HG02571 (cell line): ENCODE data around the gene LRTM2.
"Not testable (repeated sequence)": the region's sequence is repeated elsewhere in the genome, so short reads cannot be mapped to it uniquely, and the experiment has no call there.

Experiments
- ATAC-seq: cut with Tn5 transposase; IDR thresholded peaks from one replicate; pipeline ENCODE4 v1.9.1; 2021; ENCODE audit warnings: mild to moderate bottlenecking, moderate library complexity; ENCODE audit not compliant: unreplicated experiment

The LRTM2 gene

GRCh38 chr12:1811281-1811947 lies 9.0 kb upstream of the LRTM2 start:
- ATAC-seq, result no peak

- no peak for ATAC-seq
These were observed 8.4 kb upstream of the LRTM2 start for GRCh38 chr12:1811948-1812291.

DNA sequence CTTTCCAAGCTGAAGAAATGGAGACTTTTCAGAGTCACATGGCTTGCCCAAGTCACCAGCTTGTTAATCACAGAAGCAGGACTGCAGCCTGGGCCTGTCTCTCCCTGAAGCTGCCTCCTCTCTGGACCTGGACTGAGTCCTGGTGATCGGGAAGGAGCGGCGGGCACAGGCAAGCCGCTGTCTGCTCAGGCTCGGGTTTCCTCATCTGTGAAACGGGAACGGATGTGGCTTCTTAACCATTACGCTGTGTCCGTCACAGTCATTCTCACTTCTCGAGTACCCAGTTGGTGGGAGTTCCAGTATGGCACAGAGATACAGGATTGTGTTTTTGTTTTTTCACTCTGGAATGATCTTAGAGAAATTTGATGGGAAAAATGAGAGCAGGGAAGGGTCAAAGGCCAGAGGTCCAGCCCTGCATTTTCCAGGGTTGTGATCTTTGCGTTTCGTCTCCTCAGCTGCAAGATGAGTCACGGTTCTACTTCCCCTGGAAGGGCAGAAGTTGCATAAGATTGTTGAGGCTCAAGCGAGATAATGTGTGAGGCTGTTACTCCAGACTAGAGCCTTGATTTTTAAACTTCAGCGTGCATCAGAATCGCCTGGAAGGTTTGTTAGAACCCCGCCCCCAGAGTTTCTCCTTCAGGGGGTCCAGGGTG lies 7.6 kb upstream of the LRTM2 start:
- ATAC-seq, result no peak

- no peak for ATAC-seq
These were observed 6.1 kb upstream of the LRTM2 start for GRCh38 chr12:1814266-1814665.

- ATAC-seq, result no peak
These were observed 5.3 kb upstream of the LRTM2 start for GRCh38 chr12:1815108-1815507.

DNA sequence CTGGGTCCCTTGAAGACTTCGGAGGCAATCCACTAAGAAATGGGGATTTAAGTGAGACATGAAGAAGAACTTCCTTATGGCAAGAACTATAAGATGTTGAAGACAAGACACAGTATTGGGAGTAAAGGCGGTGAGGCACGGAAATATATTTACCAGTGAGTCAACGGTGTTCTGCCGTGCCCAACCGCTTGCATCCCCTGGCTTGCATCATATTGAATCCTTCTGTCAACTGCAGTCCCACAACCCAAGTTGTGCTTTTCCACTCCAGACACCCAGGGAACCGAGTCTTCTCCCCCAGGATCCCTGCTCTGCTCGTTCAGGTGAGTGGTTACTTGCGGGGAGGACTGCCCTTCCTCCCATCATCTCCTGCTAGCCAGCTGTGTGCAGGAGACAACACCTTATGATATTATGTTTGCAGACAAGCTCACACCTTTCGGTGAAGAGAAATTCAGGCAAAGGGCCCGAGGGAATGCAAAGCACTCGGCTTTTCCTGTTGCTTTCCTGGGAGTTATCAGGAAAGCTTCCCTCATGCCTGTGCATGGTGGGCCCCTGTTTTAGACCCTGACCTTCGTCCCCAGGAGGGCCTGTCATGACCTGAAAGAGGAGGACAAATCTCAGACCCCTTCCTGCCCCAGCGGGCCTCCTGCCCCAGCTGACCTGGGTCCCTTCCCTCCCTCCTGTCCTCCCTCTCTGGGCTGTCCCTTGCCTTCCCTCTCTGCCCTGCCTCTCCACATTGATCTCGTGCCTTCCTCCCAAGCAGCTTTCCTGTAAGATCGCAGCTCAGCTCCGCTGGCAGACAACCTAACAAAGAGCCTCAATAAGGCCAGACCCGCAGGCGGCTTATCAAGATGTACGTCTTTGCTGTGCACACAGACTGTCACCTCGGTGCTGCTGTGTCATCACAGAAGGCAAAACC lies 4.3 kb upstream of the LRTM2 start:
- no peak for ATAC-seq

GRCh38 chr12:1816730-1817348 lies 3.5 kb upstream of the LRTM2 start:
- ATAC-seq, result no peak

GRCh38 chr12:1817928-1818327 lies 2.4 kb upstream of the LRTM2 start:
- ATAC-seq, result not testable (repeated sequence)

- no peak for ATAC-seq
These were observed 1.3 kb upstream of the LRTM2 start for GRCh38 chr12:1819050-1819449.

GRCh38 chr12:1819571-1819970 lies 794 bp upstream of the LRTM2 start:
- no peak for ATAC-seq

DNA sequence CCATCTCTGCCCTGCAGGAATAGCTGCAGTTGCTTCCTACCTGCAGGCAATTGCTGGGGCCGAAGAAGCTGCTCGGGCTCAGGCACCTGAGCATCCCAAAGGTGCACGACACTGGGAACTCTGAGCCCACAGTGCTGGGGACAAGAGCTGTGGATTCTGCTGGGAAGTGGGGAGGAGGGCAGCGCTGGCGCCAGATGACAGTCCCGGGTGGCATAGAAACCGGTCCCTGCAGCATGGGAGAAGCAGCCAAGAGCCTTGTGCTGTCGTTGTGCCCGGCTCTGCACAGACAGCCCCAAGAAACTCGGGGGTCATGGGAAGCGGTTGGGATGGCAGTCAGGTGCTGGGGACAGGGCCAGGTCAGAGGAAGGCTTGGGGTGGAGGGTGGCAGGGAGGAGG lies 529 bp downstream of the LRTM2 start:
- ATAC-seq, result no peak

GRCh38 chr12:1821805-1822204 lies 1.4 kb downstream of the LRTM2 start:
- no peak for ATAC-seq

GRCh38 chr12:1822699-1823098 lies 2.3 kb downstream of the LRTM2 start:
- no peak for ATAC-seq

DNA sequence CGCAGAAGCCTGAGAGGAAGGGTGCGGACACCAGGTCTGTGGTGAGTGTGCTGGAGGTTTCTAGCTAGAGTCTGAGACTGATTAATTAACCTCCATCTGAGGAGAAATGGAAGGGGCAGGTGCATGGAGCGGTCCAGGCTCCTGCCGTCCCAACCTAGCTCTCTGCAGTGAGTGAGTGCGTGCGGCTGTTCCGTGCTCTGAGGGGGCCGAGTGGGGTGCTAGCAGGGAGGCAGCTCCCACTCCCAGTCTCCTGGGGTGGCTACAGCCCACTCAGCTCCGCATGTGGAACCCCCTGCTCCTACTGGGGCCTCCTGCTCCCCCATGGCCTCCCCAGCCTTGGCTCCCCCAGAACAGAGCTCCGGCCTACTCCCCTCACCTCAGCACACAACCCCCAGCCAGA lies 2.9 kb downstream of the LRTM2 start:
- ATAC-seq, result no peak

DNA sequence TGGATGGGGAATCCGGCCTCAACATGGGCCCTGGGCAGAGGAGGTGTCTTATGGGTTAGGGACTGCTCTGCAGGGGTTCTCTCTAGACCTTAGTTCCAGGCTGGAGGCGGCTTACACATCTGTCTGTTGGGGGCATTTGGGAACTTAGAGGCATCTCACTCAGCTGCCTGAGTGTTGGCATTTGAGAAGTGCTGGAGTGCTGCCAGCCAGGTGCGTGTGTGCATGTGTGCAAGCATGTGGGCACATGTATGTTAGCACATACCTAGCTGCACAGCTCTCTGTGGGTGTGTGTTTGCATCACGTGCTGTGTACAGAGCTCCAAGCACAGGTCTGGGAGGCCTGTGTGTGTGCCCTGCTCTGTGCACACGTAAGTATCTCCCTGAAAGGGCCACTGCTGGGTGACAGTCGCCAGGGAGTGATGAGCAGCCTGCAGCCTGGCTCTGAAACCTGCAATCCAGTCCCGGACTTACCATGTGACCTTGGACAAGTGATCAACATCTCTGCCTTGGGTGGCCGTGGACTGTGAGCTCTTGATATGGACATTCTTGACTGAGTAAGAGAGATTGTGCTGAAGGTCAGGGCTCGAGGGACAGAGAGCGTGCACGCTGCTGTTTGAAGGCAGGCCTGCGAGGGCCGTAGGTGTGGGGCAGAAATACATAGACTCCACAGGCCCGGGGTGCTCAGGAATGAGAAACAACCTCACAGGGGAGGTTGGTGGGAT lies 5.2 kb downstream of the LRTM2 start:
- ATAC-seq, result no peak

GRCh38 chr12:1826401-1826800 lies 6.0 kb downstream of the LRTM2 start:
- ATAC-seq, result no peak

DNA sequence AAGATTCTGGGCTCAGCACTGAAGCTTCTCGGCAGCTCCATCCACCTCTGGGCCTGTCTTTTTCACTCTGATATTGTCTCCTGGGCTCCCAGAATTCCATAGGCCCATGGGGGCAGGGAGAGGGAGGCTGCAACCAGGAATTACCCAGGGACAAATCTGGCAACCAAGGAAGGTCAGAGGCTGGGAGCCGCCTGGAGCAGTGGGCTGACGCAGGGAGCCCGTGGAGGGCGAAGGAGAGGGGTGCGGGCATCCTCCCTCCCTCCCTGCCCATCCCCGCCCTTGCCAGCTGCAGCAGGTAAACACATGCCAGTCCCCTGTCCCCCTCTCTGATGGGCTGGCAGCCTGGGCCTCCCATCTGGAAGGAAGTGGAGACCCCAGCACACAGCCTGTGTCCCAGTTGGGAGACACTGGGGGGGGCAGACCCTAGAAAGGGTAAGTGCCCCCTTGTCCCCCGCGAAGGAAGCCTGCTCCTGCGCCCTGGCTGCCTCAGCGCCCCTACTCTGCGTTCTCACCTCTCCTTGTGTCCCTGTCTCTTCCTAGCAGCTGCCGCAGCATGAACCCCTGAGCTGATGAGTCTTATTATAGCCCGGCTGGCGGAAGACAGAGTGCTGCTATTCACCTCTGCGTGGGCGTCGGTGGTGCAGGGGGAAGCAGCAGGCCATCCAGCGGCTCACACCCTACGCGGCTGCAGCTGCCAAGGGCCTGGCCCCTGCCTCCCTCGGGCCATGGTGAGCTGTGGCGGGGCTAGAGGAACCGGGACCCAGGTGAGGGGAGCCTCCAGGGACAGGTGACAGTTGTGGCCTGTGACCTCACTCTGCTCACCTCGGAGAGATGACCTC lies 6.7 kb downstream of the LRTM2 start:
- no peak for ATAC-seq

DNA sequence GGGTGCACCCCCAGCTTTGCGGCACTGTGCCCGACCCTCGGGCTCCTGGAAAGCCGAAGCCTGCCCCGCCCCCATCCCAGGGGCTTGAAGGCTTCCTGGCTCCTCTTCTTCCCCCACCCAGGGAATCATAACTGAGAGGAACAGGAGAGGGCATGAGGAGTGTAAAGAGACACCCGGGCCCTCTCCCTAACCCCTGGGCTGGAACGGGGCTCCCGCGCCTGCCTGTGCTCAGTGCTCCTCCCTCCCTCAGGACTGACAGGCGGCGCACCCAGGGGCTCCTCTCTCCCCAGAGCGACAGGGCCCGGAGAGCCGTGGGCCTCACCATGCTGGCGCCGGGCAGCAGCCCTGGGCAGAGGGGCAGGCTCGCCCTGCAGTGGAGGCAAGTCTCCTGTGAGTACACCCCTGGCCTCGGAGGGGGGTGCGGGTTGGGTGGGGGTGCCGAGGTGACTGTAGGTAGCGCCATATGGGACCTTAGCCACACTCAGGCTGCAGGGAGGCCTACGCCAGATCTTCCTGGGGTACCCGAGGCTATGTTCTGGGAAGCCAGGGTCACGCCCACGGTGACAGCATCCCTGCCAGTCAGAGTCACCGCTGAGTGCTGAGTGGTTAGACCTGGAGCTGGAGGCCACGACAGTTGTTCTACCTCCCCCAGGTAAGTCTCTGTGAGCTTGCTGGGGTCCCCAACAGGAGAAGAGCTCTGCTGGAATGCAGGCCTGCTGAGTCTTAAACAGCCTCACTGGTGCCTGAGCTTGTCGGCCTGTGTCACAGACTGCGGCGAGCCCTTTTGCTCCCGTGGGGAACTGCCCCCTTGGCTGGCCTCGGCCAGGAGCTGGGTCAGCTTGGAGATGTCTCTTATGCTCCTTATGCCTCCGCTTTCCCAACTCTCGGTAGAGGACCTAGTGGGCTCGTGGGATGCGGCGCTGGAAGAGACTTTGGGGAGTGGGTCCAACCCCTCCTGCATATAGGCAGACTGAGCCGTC lies 7.8 kb downstream of the LRTM2 start:
- ATAC-seq, result no peak

DNA sequence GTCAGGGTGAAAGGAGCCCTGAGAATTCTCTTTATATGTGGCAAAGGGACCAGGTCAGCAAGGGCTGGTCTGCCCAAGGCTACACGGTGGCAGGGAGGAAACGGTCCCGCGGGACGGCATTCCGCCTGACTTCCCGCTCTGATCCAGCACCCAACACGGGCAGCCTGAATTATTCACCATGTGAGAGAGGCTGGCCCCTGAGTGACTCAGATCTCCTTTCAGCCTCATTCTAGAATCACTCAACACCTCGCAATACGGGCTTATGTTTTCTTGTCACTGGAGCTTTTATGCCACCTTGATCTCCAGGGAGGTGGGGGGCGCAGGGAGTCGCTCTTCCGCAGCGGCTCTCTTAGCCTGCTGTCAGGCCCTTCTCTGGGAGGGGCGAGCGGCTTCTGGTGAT lies 8.5 kb downstream of the LRTM2 start:
- ATAC-seq, result no peak
